SHP77 treated with DMSO at 0.1 percent for 48 hours (cell line): ENCODE results near the gene NAT16.
"Not testable (repeated sequence)": the region's sequence is repeated elsewhere in the genome, so short reads cannot be mapped to it uniquely, and the experiment has no call there.

Experiments
- DNase-seq: peaks from one replicate; lab custom pipeline; 2025; lab: John Stamatoyannopoulos, UW

The NAT16 gene

DNA sequence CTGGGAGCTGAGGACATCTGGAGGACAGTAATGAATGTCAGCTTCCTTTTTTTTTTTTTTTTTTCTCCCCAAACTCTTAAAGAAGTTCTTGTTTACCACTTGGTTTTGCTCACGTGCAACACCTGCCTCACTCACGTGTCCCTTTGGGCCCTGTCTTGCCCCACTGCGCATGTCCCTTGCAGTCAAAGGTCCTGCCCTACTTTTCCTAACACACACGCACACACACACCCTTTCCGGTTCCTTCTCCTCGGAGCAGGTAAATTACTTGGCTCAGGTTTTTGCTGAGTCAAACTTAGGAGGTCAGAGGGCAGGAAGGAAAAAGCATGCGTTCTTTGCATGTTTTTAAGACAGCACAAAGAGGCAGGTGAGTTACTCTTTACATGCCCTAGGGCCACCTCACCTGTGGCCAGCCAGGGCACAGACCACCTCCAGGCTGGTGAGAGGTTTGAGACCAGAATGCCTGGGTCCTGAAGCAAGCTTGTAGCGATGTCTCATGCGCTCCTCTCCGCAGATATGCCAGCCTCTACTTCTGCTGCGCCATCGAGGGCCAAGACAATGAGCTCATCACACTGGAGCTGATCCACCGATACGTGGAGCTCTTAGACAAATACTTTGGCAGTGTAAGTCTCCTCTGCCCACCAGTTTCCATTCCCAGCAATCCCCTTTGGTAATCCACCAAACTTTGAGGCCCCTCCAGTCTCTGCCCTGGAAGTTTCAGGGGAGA, 23.1 kb downstream of the NAT16 start:
- no peak for DNase-seq

DNA sequence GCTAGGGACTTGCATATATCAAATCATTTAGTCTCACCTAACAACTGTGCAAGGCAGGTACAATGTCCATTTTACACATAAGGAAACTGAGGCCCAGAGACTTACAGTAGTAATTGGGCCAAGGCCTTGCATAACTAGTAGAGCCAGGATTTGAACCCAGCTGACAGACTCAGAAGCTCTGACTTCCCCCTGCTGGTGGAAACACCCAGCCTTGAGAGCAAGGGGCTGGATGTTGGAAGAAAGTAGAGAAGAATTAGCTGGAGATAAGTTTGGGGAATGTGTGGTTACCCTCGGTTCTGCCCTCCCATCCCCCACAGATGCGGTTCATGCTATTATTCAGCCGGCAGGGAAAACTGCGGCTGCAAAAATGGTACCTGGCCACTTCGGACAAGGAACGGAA, 23.8 kb downstream of the NAT16 start:
- no peak for DNase-seq

DNA sequence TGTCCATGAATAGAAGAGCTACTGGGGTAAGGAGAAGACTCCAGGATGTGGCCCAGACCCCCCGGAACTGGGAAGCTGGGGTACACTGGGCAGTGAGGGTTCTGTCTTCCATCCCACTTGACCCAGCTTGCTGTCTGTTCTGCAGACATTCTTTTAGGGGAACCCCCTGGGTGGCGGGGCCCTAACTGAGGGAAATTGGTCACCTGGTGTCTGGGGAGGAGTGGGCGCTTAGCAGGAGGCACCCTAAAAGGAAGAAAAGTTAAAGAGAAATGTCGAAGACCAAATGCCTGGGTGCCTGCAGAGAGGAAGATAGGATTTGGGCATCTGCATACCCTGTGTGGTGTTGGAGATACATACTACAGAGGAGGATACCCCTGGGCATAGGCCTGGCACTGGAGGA, 24.8 kb downstream of the NAT16 start:
- no peak for DNase-seq

DNA sequence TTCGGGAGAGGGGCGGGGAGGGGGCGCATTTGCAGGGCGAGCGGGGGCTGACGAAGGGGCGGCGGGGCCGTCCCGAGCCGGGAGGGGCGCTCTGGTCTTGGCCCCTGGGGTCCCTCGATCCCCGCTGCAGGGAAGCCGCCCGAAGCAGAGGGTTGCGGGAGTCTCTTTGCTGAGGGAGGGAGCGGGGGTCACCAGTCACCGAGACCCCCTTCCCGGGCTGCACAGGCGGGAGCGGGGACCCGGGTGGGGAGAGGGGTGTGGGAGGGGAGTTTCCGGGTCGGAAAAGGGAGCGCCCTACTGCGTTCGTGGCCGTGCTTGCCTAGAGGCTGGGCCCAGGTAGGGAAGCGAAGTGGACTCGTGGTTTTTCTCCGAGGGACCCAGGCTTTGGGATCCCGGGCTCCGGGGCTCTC, 25.4 kb downstream of the NAT16 start:
- DNase-seq: no peak

DNA sequence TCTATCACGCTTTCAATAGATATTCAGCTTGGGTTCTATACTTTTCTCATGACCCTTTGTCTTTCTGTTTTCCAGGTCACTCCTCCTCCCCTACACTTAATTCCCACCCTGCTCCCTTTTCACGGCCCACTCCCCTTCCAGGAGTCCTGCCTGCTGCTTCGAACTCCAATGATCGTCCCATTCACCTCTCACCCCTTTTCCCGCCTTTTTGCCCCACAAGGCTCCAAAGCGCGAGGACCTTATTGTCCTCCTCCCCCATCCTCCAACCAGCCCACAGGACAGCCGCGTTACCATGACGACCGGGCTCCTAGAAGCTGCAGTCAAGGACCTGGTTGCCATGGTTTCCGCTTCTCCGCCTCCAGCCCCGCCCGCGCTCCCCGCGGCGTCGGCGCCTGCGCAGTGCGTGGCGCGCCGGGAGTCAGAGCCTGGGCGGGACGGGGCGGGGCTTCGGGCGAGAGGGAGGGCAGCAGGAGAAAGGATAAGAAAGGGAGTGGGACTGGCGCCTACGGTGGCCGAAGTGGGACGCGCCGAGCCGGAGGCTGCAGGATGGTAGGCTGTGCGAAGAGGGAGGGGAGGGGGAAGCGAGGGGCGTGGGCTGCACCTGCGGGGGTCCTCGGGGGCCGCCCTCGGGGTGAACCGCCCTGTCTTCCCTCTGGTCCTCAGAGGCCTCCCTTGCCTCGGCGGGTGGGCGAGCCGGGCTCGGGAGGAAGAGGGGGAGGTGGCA, 26.0 kb downstream of the NAT16 start, which contains the start of gene AP1S1:
TSS of gene AP1S1 (plus strand) at position 508 of the 724 bp plus-strand sequence. CDS start at position 547, 39 bp downstream.
- DNase-seq: peak; percentile 79

DNA sequence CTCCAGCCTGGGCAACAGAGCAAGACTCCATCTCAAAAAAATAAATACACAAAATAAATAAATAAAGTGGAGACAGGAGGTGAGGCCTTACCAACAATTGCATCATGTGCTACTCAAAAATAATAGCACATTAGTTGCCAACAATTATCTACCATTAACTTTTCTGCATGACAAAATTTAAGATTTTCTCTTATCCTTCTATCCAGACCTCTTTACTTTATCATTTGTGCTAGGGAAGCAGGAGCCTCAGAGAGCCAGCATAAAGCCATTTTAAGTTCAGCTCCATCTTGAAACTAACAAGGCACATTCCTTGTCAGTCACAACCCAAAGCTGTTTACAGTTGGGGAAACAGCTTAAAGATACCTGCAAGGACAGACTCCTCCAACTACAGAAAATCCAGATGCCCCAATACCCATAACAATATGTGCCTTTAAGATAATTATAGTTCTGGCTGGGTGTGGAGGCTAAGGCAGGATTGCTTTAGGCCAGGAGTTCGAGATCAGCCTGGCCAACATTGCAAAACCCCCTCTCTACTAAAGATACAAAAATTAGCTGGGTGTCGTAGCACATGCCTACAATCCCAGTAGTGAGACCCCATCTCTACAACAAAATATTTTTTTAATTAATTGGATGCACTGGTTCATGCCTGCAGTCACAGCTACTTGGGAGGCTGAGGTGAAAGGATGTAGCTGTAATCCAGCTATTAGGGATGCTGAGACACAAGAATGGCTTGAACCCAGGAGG, 28.0 kb downstream of the NAT16 start:
- no peak for DNase-seq

DNA sequence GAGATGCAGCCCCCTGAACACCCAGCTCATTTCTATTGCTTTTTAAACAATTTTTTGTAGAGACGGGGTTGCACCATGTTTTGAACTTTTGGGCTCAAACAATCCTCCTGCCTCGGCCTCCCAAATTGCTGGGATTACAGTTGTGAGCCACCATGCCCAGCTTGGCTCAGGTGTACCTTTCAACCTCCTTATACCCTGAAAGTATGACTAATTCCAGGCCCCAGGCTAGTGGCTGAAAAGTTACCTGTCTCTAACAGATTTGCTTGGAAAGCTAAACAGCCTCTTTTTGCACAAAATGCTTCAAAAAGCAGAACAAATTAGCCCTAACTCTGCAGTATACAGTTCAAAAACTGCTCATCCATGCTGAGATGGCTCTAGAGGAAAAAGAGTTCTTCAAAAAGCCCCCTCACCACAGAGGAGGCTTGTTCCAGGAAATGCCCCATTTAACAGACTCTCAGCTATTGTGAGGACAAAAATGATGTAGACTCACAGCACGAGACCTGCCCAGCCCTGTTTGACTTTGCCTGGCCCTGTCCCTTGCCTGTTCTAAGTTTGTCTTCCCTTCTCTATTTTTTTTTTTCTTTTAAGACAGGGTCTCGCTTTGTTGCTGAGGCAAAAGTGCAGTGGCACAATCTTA, 39.2 kb downstream of the NAT16 start:
- DNase-seq: no peak

DNA sequence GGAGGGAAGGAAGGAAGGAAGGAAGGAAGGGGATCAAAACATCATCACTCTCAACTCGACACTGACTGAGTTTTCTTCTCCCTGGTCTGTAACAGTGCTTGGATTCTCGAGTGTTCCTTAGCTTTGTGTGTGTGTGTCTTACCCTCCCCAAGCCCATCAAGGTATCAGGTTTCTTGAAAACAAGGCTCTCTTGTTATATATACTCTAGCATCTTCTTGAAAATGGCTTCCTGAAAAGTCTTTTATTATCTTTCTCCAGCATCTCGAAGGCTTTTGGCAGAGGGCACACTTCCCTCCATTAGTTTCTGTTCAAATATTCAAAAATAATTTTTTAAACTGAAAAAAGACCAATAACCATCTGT, 39.8 kb downstream of the NAT16 start:
- DNase-seq: no peak

DNA sequence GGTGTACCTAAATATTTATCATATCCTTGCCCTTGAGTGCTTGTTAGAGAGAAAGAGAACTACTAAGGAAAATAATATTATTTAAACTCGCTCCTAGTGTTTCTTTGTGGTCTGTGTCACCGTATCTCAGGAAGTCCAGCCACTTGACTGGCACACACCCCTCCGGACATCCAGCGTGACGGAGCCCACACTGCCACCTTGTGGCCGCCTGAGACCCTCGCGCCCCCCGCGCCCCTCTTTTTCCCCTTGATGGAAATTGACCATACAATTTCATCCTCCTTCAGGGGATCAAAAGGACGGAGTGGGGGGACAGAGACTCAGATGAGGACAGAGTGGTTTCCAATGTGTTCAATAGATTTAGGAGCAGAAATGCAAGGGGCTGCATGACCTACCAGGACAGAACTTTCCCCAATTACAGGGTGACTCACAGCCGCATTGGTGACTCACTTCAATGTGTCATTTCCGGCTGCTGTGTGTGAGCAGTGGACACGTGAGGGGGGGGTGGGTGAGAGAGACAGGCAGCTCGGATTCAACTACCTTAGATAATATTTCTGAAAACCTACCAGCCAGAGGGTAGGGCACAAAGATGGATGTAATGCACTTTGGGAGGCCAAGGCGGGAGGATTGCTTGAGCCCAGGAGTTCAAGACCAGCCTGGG, 41.8 kb downstream of the NAT16 start:
- peak; percentile 80 for DNase-seq

DNA sequence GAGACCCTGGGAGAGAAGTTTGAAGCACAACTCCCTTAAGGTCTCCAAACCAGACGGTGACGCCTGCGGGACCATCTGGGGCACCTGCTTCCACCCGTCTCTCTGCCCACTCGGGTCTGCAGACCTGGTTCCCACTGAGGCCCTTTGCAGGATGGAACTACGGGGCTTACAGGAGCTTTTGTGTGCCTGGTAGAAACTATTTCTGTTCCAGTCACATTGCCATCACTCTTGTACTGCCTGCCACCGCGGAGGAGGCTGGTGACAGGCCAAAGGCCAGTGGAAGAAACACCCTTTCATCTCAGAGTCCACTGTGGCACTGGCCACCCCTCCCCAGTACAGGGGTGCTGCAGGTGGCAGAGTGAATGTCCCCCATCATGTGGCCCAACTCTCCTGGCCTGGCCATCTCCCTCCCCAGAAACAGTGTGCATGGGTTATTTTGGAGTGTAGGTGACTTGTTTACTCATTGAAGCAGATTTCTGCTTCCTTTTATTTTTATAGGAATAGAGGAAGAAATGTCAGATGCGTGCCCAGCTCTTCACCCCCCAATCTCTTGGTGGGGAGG, 42.4 kb downstream of the NAT16 start:
- DNase-seq: no peak

DNA sequence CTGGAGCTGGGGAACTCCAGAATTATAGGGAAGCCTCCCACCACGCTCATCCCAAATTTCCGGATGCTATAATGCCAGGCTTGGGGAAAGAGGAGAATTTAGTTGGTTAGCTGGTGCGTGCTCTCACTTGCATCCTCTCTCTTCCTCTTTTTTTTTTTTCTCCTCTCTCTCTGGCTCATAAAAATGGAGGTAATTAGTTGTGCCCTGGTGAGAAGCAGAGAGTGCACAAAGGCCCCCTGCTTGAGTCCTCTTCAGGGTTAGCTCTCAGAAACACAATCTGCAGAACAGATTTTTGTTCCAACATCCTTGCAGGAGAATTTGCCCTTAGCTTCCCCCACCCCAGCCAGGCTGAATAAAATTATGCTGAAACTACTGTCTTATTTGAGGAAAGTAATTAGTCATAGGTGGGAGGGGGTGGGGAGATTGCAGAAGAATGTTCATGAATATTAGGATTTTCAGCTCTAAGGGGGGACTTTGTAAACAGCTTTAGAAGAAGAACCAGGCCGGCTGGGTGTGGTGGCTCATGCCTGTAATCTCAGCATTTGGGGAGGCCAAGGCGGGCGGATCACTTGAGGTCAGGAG, 45.6 kb downstream of the NAT16 start:
- DNase-seq: no peak

DNA sequence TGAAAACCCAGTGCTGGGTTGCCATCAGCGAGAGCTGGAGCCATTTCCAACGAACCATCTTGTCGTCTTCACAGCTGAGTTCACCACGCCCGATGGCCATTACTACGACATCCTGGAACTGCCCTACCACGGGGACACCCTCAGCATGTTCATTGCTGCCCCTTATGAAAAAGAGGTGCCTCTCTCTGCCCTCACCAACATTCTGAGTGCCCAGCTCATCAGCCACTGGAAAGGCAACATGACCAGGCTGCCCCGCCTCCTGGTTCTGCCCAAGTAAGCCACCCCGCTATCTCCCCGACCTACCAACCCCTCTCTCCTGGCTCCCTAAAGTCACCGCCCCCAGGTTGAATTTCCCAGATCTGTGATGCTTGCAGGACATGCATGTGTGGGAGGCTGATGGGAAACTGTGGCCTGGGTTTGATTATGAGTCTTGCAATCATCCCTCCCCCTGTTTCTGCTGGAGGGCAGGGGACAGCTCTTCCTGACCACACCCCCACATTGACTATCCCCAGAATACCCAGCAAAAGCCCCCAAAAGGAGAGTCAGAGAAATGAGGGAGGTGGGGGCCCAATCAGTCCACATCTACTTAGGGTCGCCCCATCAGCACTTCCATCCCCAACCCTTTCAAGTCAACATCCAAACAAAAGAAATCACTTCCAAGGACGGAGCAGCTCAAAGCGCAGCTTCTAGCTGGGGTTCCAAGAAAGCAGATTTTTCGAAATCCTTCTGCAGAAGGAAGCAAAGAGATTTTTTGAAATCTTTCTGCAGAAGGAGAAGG, 46.3 kb downstream of the NAT16 start:
- DNase-seq: no peak

DNA sequence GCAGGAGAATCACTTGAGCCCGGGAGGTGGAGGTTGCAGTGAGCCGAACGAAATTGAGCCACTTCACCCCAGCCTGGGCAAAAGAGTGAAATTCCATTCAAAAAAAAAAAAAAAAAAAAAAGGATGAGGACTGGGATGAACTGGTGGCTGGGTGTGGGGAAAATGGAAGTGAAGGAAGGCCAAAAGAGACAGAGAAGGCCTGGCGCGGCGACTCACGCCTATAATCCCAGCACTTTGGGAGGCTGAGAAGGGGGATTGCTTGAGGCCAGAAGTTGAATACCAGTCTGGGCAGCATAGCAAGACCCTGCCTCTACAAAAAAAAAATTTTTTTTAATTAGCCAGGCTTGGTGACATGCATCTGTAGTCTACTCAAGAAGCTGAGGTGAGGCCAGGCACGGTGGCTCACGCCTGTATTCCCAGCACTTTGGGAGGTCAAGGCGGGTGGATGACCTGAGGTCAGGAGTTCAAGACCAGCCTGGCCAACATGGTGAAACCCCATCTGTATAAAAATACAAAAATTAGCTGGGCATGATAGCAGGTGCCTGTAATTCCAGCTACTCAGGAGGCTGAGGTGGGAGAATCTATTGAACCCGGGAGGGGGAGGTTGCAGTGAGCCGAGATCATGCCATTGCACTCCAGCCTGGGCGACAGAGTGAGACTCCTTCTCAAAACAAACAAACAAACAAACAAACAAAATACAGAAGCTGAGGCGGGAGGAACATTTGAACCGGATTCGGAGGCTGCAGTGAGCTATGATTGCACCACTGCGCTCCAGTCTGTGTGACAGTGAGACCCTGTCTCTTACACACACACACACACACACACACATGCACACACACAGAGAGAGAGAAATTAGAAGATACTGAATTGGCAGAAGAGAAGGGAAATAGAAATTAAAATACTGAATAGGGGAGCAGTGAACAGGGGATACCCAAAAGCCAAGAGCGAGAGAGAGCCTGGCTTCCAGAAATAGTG, 47.2 kb downstream of the NAT16 start:
- not testable (repeated sequence) for DNase-seq

DNA sequence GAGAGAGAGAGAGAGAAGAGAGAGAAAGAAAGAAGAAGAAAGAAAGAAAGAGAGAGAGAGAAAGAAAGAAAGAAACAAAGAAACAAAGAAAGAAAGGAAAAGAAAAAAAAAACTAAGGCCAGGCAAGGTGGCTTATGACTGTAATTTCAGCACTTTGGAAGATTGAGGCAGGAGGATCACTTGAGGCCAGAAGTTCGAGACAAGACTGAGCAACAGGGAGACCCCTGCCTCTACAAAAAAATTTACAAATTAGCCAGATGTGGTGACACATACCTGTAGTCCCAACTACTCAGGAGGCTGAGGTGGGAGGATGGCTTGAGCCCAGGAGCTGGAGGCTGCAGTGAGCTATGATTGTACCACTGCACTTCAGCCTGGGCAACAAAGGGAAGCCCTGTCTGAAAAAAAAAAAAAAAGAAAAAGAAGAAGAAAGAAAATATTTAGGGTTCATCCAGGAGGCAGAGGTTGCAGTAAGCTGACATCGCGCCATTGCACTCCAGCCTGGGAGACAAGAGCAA, 50.4 kb downstream of the NAT16 start:
- no peak for DNase-seq

DNA sequence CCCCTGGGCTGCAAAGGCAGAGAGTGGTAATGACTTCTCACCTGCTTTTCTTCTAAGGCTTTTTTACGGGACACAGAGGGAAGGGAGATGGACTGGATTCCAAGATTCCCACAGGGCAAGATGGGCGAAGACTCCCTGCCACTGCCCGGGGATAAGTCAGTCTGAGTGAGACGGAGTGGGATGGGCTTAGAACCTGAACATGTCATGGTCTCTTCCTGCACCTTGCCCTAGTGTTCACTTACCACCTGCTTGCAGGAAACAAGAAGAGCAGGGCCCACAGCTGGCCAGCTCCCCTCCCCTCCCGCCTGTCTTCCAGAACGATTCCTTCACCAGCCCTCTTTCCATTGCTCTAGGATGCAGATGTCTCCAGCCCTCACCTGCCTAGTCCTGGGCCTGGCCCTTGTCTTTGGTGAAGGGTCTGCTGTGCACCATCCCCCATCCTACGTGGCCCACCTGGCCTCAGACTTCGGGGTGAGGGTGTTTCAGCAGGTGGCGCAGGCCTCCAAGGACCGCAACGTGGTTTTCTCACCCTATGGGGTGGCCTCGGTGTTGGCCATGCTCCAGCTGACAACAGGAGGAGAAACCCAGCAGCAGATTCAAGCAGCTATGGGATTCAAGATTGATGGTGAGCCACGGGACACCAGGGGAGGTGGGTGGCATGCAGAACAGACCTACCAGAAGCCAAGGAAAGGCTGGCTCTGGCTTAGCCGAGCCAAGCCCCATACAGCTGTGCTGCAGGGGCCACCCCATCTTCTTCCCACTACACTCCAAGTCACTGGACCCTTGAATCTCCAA, 51.9 kb downstream of the NAT16 start:
- DNase-seq: no peak

DNA sequence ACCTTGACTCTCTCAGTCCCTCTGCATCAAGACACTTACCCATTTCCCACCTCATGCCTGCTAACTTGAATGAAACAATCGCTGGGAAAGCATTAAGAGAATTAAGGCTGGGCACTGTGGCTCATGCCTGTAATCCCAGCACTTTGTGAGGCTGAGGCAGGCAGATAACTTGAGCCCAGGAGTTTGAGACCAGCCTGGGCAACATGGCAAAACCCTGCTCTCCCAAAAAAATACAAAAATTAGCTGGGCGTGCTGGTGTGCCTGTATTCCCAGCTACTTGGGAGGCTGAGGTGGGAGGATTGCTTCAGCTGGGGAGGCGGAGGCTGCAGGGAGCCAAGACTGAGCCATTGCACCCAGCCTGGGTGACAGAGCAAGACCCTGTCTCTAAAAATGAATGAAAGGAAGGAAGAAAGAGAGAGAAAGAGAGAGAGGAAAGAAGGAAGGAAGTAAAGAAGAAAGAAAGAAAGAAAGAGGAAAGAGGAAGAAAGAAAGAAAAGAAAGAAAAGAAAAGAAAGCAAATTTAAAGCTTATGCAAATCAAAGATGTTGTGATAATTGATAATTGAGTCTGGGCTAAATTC, 52.5 kb downstream of the NAT16 start:
- no peak for DNase-seq

DNA sequence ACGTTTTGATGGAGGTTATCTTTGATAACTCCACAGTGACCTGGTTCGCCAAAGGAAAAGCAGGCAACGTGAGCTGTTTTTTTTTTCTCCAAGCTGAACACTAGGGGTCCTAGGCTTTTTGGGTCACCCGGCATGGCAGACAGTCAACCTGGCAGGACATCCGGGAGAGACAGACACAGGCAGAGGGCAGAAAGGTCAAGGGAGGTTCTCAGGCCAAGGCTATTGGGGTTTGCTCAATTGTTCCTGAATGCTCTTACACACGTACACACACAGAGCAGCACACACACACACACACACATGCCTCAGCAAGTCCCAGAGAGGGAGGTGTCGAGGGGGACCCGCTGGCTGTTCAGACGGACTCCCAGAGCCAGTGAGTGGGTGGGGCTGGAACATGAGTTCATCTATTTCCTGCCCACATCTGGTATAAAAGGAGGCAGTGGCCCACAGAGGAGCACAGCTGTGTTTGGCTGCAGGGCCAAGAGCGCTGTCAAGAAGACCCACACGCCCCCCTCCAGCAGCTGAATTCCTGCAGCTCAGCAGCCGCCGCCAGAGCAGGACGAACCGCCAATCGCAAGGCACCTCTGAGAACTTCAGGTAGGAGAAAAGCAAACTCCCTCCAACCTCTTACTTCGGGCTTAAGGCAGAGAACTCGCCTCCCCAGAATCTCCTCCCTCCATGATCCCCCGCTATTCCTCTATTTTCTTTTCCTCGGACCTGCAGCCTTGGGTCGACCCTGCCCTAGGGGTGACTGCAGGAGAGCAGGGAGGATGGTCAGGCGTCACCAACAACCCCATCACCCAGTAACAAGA, 53.2 kb downstream of the NAT16 start, which contains the start of gene SERPINE1:
TSS of gene SERPINE1 (plus strand) at position 454 of the 809 bp plus-strand sequence. CDS start 1,290 bp downstream, outside the sequence.
- peak; percentile 25 for DNase-seq
